GM19372 (cell line): ENCODE data around the gene USP9Y.

Experiments
- ATAC-seq: cut with Tn5 transposase; IDR thresholded peaks from one replicate; pipeline ENCODE4 v1.9.1; 2021; ENCODE audit warnings: mild to moderate bottlenecking, low read depth, moderate library complexity; ENCODE audit not compliant: unreplicated experiment

Gene USP9Y

DNA sequence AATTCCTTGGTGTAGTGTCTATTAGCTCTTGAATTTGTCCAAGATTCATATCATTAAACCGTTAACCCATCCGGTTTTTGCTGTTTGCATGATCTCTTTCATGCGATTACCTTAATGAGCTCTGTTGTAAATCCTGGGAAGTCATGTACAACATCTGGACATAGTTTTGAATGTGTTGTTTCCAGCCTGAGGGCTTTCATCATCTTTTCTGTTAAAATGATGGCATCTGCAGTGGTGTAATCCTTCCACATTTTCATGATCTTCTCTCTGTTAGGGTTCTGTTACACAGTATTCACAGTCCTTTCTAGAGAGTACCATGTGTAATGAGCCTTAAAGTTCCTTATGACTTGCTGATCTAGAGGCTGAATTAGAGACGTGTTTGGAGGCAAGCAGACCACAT, 64.9 kb downstream of the USP9Y start:
- ATAC-seq: no peak

DNA sequence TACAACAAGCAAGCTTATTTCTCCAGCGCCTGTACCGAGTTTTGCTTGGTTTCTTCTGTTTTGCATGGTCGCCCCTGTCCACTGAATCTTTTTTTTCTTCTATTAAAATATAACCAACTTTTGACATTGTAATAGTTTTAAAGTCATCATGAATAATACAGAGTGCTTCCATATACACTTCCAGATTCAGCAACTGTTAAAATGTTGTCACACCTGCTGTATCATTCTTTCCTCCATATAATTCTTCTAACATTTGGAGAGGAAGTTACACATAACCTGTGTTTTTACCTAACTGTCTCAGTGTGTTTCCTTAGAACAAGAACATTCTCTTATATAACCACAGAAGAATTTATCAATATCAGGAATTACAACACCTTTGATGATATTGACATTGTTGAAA, 83.5 kb downstream of the USP9Y start:
- ATAC-seq: no peak

DNA sequence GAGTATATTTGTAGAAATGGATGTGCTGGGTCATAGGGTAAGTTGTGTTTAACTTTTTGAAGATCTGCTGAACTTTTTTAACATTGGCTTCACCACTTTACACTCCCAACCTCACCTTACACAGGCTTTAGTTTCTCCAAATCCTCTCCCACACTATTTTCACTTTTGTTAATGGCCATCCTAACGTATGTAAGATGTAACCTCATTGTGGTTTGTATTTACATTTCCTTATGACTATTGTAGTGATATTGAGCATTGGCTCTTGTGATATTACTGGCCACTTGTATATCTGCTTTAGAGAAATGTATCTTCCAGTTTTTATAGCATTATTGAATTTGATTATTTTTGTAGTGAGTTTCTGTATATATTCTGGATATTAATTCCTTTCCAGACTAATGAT, 93.0 kb downstream of the USP9Y start:
- no peak for ATAC-seq

DNA sequence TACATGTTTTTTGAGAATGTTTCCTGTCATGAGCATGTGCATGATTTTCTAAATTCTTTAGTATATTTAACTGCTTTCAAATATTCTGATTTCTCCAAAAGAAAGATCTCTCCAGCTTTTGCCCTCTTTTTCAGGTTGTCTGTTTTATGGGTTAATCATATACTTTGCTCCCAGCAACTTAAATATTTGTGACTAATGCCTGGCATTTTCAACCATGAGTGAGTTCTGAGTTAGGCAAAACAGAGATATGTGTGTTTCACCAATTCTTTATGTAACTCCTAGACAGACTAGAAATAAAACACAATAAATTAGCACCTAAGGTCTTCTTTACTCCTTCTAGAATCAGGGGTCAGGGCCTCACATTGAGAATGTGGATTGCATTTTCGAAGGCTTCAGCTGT, 107.0 kb downstream of the USP9Y start:
- ATAC-seq: no peak

DNA sequence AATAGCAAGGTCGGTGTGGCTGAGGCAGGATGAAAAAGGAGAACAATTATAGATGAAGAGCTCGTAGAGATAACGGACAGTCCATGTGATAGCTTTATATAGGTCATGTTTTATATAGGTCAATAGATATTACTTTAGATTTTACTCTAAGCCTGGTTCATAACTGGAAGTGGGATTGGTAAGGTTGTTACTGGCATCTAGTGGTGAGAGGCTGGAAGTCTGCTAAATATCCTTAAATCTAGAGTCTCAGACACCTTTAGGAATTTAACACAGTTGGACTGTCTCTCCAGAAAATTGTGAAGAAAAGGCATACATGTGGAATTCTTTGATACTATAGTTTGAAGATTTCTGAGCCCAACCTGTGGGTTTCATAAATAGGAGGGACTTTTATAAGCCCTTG, 108.0 kb downstream of the USP9Y start:
- ATAC-seq: no peak

DNA sequence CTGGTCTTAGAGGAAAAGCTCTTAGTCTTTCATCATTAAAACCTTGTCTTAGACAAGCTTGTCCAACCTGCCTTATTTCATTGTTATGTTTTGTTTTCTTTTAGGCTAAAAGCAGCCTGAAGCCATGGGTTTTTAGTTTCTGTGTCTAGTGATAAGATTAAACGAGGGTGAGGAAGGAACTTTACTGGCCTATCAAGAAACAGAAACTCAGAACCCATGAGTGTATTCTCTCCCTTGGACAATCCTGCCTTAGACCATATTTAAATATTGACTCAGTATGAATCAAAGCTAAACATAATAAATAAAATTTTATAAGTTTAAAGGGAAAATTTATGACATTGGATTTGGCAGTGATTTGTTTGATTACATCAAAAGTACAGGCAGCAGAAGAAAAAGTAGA, 122.4 kb downstream of the USP9Y start:
- ATAC-seq: no peak

DNA sequence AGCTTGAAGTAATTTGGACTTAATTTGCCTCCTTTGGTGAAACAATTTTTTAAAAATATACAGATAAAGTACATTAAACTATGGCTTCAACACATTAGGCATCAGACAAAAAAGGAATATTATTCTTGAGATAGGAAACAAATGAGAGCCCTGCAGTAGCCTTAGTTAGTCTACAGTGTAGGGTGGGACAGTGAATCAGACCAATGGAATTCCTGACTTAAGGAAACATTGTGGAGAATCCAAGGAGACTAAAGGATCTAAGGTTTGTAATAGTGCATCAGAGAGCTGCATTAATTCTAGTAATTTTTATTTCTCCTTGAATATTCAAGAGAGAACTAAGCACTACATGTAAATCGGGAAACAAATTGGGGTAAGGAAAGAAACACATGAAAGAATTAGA, 125.8 kb downstream of the USP9Y start:
- no peak for ATAC-seq

DNA sequence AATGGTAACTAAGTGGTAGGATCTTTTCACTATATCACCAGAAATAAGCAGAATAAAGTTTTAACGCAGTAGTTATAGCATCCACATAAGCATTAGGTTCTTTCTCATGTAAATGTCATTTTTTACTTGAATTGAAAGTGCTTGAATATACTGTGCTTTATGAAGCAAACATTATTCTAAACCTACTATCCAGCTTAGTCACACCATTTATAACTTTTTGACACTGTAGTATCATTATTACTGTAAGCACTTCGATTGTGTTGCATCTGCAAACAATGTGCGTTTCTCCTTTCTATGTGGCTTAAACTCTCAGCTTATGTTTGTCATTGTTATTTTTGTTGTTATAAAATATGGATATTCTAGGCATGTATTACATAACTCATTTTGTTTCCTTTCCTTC, 132.3 kb downstream of the USP9Y start:
- ATAC-seq: no peak

DNA sequence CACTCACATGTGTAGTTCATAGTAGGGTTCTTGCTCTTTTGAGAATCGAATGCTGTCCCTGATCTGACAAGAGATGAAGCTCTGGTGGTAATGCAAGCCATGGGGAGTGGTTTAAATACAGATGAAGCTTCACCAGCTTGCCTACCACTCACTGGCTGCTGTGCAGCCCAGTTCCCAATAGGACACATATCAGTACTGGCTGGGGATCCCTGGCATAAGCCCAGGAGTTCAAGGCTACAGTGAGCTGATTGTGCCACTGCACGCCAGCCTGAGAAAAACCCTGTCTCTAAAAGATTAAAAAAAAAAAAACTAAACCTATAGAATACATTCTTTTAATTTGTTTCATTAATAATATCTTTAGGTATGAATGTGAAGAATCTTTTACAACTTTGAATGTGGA, 136.5 kb downstream of the USP9Y start:
- ATAC-seq: no peak

DNA sequence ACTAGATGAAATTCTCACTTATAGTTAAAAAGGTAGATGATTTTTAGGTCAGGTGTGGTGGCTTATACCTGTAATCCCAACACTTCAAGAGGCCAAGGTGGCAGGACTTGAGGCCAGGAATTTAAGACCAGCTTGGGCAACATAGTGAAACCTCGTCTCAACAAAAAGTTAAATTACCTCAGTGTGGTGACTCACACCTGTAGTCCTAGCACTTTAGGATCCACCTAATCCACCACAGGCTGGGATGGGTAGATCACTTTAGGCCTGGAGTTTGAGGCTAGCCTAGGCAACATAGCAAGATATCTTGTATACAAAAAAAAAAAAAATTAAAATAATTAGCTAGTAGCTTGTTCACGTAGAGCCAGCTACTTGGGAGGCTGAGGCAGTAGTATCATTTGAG, 140.3 kb downstream of the USP9Y start:
- no peak for ATAC-seq

DNA sequence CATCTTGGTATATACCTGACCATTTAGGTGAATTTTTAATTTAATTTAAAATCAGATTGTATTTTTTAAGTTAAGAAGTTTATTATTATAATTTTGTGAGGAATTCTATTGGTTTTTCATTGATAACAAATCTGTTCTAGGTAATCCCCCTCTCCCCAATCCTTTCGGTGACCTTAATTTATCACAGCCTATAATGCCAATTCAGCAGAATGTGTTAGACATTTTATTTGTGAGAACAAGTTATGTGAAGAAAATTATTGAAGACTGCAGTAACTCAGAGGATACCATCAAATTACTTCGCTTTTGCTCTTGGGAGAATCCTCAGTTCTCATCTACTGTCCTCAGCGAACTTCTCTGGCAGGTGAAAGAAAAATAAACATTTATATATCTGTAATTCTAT, 145.8 kb downstream of the USP9Y start:
- no peak for ATAC-seq

DNA sequence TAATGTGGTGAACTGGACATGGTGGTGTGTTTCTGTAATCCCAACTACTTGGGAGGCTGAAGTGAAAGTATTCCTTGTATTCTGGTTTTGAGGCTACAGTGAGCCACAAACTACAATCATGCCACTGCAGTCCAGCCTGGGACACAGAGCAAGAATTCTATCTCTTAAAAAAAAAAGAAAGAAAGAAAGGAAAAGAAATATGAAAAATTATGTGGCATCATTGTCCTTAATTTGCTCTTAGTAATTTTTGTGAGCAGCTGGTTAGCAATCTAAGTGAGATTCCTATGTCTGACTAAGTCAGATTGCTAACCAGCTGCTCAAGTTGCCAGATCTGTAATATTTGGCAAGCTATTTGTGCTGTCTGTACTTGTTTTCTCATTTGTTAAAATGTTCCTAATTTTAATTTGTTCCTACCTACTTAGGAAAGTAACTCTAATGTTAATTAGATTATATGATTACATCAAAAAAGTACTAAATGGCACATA, 154.8 kb downstream of the USP9Y start:
- no peak for ATAC-seq

DNA sequence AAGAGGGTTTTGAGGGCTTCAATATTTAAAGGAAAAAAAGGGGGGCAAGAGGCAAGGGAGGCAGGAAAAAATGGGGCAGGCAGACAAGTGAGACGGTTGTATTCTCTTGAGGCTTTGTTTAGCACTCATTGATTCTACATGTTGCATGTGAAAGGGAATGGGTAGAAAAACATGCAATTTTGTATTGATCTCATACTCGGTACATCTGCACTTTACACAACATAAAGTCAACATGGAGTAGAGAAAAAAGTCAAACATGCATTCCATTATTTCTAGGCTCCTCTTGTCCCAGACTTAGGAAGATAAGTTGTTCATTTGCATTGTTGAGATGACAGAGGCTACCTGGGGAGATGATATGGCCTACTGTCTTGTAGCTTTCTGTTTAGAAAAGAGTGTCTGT, 166.9 kb downstream of the USP9Y start:
- ATAC-seq: no peak

DNA sequence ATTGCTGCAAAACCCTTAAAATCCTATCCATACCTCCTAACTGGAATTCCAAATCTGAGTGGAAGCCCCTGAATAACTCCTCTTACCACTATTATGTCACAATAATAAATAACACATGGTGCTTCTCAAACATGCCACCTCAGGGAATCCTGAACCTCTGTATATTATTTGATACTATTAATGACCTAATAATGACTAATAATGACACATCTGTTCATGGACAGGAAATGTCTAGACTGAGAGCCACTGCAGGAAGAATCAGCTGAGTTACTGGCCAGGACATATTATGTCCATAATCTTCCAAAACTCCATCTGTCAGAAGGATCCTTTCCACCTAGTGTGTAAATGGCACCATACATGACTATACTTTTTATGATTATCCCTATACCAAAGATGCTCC, 195.9 kb downstream of the USP9Y start:
- ATAC-seq: no peak

DNA sequence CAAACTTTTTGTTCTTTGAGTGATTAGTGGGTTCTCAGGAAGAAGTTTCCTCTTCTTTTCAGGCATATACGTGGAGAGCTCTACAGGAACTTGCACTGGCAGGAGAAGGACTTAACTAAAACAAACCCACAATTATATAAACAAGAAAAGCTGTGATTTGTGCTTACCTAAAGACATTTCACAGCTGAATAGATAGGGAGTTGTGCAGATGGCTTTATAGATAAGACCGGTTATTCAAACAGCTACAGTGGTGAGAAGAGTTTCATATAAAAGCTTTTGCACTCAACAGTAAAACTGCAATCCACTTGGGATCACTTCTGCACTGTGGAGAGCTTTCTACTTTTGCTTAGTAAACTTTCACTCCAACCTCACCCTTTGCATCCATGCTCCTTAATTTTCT, 197.6 kb downstream of the USP9Y start:
- no peak for ATAC-seq

DNA sequence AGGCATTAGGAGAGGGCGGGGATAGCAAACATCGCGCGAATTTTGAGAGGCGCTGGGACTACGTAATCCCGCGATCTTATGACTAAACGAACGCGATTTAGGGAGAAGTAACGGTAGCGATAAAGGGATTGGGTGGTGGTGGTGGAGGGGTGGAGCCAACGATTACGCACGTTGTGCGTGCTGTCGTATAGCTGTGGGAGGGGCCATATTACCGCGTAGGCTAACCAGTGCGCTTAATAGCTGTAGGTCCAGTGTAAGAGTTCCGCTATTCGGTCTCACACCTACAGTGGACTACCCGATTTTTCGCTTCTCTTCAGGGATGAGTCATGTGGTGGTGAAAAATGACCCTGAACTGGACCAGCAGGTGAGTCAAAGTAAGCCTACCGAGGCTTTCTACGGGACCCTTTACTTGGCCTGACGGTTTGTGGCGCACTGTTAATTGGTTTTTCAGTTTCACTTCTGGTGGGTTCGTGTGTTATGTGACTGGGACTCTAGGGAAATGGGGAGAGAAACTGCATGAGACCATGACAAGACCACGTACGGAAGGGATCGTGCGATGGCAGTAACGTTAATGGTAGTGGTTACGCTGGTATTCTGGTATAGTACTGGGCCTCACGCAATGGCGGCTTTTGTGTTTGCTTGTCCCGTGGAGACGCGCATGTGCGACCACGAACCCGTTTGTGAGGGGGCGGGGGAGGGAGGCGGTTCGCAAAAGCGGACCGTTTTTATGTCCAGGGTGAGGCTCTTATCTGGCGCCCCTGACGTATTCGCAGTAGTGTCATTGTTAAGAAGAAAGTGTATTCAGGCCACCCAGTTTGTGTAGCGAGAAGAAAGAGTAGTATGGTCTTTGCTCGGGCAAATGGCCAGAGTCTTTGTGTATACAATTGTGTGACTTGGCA, 203.8 kb downstream of the USP9Y start, which contains the start of gene DDX3Y:
TSS of gene DDX3Y (plus strand) at position 251 of the 899 bp plus-strand sequence. CDS start at position 320, 69 bp downstream.
- peak; percentile 81 for ATAC-seq

DNA sequence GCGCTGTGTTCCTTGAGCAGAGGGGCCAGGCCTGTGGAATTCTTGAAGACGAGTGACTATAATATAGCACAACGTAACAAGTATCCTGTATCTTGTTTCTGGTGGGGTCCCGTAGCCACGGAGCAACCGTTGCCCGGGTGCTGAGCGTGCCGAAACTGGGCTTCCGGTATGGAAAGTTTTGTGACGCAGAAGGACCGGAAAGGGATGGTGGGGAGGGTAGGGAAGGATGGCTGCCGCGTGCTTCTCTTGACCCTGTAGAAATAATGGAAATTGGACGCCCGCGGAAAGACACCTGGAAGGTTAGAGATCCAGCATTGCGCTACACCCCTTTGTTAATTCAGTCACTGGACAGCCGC, 204.5 kb downstream of the USP9Y start:
- peak; percentile 42 for ATAC-seq

DNA sequence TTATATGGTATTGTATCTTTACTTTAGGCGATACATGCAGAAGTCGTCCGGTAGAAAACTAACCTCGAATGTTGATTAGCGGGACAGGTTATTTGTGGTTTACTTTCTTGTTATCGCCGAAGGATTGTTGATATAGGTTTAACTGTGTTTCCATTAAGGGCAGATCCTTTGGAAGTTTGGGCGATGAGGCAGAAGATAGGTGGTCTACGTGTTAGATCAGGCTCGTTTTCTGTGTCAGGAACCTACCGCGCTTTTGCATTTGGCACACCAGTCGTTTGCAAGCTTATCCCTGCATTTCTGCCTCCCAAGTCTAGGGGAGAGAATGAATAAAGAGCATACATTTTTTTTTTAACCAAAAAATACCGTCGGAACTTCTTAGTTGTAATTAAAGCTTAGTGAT, 204.9 kb downstream of the USP9Y start:
- ATAC-seq: no peak
